CD14-positive monocyte (primary cell): ENCODE data around the gene BCAP31. TPM values are rescaled to one million over a fixed set of nuclear protein-coding genes. Genes with fewer than 3 reads are reported as not detected.

Source experiments
- DNase-seq, 3 donors: peaks; one replicate each; pipeline ENCODE4 v3.0.0-alpha.2; 2011 to 2022
- H2AFZ ChIP-seq: 2 replicates; pipeline ENCODE4 v1.6.0; 2012; ENCODE audit warnings: mild to moderate bottlenecking, low read depth, low read length, inconsistent platforms; ENCODE audit not compliant: insufficient read depth, poor library complexity, severe bottlenecking
- H3K27ac ChIP-seq, 2 donors: 1 replicate in 1 of 2; 2 replicates in 1 of 2; pipeline ENCODE4 v1.5.1; 2012 to 2013; ENCODE audit warnings: low read length in 2 of 2, control low read depth in 1 of 2, inconsistent platforms in 1 of 2, low read depth in 1 of 2, mild to moderate bottlenecking in 1 of 2
- H3K27me3 ChIP-seq, 2 donors: one replicate each; pipeline versions ENCODE4 v1.6.0 to v1.6.1; 2011 to 2013; ENCODE audit warnings: low read length in 2 of 2; ENCODE audit not compliant: control insufficient read depth in 2 of 2, insufficient read depth in 2 of 2
- H3K36me3 ChIP-seq, 2 donors: replicated peaks in 1 of 2; 1 replicate in 1 of 2; 2 replicates in 1 of 2; pipeline versions ENCODE4 v1.5.1 to v1.6.1; 2012 to 2013; ENCODE audit warnings: low read length in 2 of 2, control low read depth in 1 of 2, inconsistent platforms in 1 of 2, mild to moderate bottlenecking in 1 of 2; ENCODE audit not compliant: insufficient read depth in 2 of 2, control insufficient read depth in 1 of 2
- H3K4me1 ChIP-seq, 2 donors: 1 replicate in 1 of 2; 2 replicates in 1 of 2; pipeline versions ENCODE4 v1.5.1 to v1.6.1; 2012 to 2013; ENCODE audit warnings: low read length in 2 of 2, control low read depth in 1 of 2, inconsistent platforms in 1 of 2, mild to moderate bottlenecking in 1 of 2, moderate library complexity in 1 of 2; ENCODE audit not compliant: insufficient read depth in 2 of 2, control insufficient read depth in 1 of 2
- H3K4me2 ChIP-seq: replicated peaks from 2 replicates; pipeline ENCODE3; 2012; ENCODE audit warnings: low read length, moderate library complexity, mild to moderate bottlenecking; ENCODE audit not compliant: poor library complexity, severe bottlenecking; ENCODE audit errors: extremely low read depth
- H3K4me3 ChIP-seq, 3 experiments: fragments of 200-600 bp in 1 of 3; sonication (generic) in 1 of 3; replicated peaks in 1 of 3; 1 replicate in 2 of 3; 2 replicates in 1 of 3; pipeline ENCODE4 v1.5.1; 2011 to 2013; ENCODE audit warnings: low read length in 3 of 3, mild to moderate bottlenecking in 3 of 3, control low read depth in 2 of 3, low read depth in 2 of 3, inconsistent platforms in 1 of 3, moderate library complexity in 1 of 3
- H3K79me2 ChIP-seq: 2 replicates; pipeline ENCODE4 v1.6.0; 2012; ENCODE audit warnings: mild to moderate bottlenecking, control low read depth, inconsistent platforms, low read length, moderate library complexity; ENCODE audit not compliant: insufficient read depth
- H3K9ac ChIP-seq: 2 replicates; pipeline ENCODE4 v1.6.0; 2017; ENCODE audit warnings: low read length, mild to moderate bottlenecking; ENCODE audit not compliant: insufficient read depth, poor library complexity, severe bottlenecking
- H3K9me3 ChIP-seq, 2 donors: replicated peaks in 1 of 2; 1 replicate in 1 of 2; 2 replicates in 1 of 2; pipeline versions ENCODE4 v1.5.1 to v1.6.1; 2012 to 2013; ENCODE audit warnings: low read length in 2 of 2, control low read depth in 1 of 2; ENCODE audit not compliant: control insufficient read depth in 1 of 2, insufficient read depth in 1 of 2
- H4K20me1 ChIP-seq: 2 replicates; pipeline ENCODE4 v1.6.0; 2012; ENCODE audit warnings: mild to moderate bottlenecking, low read length, control low read depth, moderate library complexity; ENCODE audit not compliant: insufficient read depth
- H3K27ac Mint-ChIP-seq, 7 donors: one replicate each; pipeline ENCODE4 v1.8.0; 2020; ENCODE audit warnings: mild to moderate bottlenecking in 7 of 7, mixed read lengths in 7 of 7, moderate library complexity in 6 of 7, inconsistent platforms in 2 of 7
- H3K27me3 Mint-ChIP-seq, 3 donors: one replicate each; pipeline ENCODE4 v1.8.0; 2021 to 2022; ENCODE audit warnings: low read depth in 3 of 3, mild to moderate bottlenecking in 3 of 3, mixed read lengths in 3 of 3, moderate library complexity in 3 of 3, inconsistent platforms in 1 of 3
- H3K36me3 Mint-ChIP-seq, 2 donors: one replicate each; pipeline ENCODE4 v1.8.0; 2020; ENCODE audit warnings: mixed read lengths in 2 of 2, inconsistent platforms in 1 of 2, mild to moderate bottlenecking in 1 of 2
- H3K4me1 Mint-ChIP-seq: one replicate; pipeline ENCODE4 v1.8.0; 2020; ENCODE audit warnings: mild to moderate bottlenecking, mixed read lengths
- H3K4me3 Mint-ChIP-seq, 2 donors: one replicate each; pipeline ENCODE4 v1.8.0; 2020; ENCODE audit warnings: mild to moderate bottlenecking in 2 of 2, mixed read lengths in 2 of 2, moderate library complexity in 1 of 2
- H3K9me3 Mint-ChIP-seq, 7 donors: one replicate each; pipeline ENCODE4 v1.8.0; 2020 to 2022; ENCODE audit warnings: mixed read lengths in 7 of 7, mild to moderate bottlenecking in 6 of 7, moderate library complexity in 6 of 7, inconsistent platforms in 2 of 7
- WGBS: methylation state at CpG from one replicate; pipeline ENCODE4 v1.1.5; 2013; ENCODE audit warnings: missing lambda C conversion rate; ENCODE audit not compliant: insufficient coverage; 5-methylcytosine and 5-hydroxymethylcytosine counted together
- intact Hi-C, 2 donors: fragments of 100-400 bp; cut with micrococcal nuclease; formaldehyde crosslinking; loops; one replicate each; pipeline versions ENCODE4 v1.15.0 to v1.15.1; 2023
- polyA plus RNA-seq, 3 donors: library from polyadenylated mRNA; depleted of rRNA in 1 of 3; unstranded in 2 of 3; stranded (reverse) in 1 of 3; fragments of 300-500 nt in 2 of 3; fragments of >200 nt in 1 of 3; fragmentation: Illumina TruSeq in 2 of 3; gene quantifications; 1 replicate in 2 of 3; 2 replicates in 1 of 3; pipeline ENCODE4 v1.2.3, GENCODE V29; 2012 to 2021
- TF ChIP-seq, protein P1 (sequence below): fragments of 200-600 bp; IDR thresholded peaks from one replicate; pipeline ENCODE4 v1.8.0; 2022; ENCODE audit warnings: antibody characterized with exemption, mild to moderate bottlenecking

The BCAP31 gene
- polyA plus RNA-seq, 3 donors: 139 to 294 (median 288) TPM

- Histone ChIP-seq H3K4me2 (no peak overlapping the region), H3K27ac (no peak overlapping the region), H3K36me3 (no peaks in the 10 kb centered on the region), H3K9ac (no peak overlapping the region), H2AFZ (no peak overlapping the region), H3K9me3 (no peaks in the 10 kb centered on the region), H3K4me3 (no peak overlapping the region), H3K27me3 (no peaks in the 10 kb centered on the region), H4K20me1 (no peaks in the 10 kb centered on the region), H3K79me2 (no peaks in the 10 kb centered on the region), H3K4me1 (no peaks in the 10 kb centered on the region)
- H3K27me3 Mint-ChIP-seq: peaks cover 1 to 5% (median 3%) of the 10 kb centered on the region in 3 donors
- peak in 1 of 3 donors; percentile 0 for DNase-seq
- TF ChIP-seq, protein P1, sequence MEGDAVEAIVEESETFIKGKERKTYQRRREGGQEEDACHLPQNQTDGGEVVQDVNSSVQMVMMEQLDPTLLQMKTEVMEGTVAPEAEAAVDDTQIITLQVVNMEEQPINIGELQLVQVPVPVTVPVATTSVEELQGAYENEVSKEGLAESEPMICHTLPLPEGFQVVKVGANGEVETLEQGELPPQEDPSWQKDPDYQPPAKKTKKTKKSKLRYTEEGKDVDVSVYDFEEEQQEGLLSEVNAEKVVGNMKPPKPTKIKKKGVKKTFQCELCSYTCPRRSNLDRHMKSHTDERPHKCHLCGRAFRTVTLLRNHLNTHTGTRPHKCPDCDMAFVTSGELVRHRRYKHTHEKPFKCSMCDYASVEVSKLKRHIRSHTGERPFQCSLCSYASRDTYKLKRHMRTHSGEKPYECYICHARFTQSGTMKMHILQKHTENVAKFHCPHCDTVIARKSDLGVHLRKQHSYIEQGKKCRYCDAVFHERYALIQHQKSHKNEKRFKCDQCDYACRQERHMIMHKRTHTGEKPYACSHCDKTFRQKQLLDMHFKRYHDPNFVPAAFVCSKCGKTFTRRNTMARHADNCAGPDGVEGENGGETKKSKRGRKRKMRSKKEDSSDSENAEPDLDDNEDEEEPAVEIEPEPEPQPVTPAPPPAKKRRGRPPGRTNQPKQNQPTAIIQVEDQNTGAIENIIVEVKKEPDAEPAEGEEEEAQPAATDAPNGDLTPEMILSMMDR: no peak
- H3K9me3 Mint-ChIP-seq: peaks cover 0 to 10% (median 2%) of the 10 kb centered on the region in 7 donors
- 84% methylated on average over 12 of the region's 21 CpGs for WGBS
- intact Hi-C loops: no loop called here
- H3K36me3 Mint-ChIP-seq: no peaks in the 10 kb centered on the region
- H3K4me1 Mint-ChIP-seq: no peaks in the 10 kb centered on the region
- no peak overlapping the region for H3K27ac Mint-ChIP-seq
- H3K4me3 Mint-ChIP-seq: no peak overlapping the region
These were observed 48.4 kb upstream of the BCAP31 start for GRCh38 chrX:153772316-153773217.

DNA sequence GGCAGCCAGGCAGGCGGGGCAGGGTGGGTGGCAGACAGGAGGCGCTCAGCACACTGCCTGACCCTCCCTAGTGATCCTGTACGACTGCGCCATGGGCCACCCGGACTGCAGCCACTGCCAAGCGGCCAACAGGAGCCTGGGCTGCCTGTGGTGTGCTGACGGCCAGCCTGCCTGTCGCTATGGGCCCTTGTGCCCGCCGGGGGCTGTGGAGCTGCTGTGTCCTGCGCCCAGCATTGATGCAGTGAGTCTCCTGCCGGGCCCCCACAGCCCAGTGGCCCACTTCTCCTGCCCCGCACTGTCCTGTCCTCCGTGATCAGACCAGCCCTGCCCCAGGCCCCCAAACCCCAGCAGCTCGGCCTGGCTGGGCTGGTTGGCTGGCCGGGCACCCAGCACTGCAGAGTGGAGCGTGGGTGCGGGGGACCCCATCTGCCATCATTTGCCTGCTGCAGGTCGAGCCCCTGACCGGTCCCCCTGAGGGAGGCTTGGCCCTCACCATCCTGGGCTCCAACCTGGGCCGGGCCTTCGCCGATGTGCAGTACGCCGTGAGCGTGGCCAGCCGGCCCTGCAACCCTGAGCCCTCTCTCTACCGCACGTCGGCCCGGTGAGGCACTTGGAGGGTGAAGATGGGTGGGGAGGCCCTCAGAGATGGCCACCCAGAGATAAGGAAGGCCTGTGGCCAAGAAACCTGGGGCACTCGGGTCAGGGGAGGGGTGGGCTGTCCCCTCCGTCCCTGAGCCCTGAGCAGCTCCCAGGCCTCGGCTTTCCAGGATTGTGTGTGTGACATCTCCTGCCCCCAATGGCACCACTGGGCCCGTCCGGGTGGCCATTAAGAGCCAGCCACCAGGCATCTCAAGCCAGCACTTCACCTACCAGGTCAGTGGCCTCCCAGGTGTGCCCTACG is 47.5 kb upstream of the BCAP31 start:
- H3K9ac ChIP-seq: no peak overlapping the region
- 83% methylated on average over 16 of the region's 37 CpGs for WGBS
- peak in 1 of 3 donors; percentile 0 for DNase-seq

More for the DNA sequence above, 47.5 kb upstream of the BCAP31 start:
- Mint-ChIP-seq H3K9me3 (peaks cover 0 to 12% (median 2%) of the 10 kb centered on the region in 7 donors), H3K4me3 (no peak overlapping the region), H3K36me3 (no peaks in the 10 kb centered on the region), H3K27ac (no peak overlapping the region), H3K27me3 (peaks cover 1 to 5% (median 3%) of the 10 kb centered on the region in 3 donors), H3K4me1 (peaks cover 2% of the 10 kb centered on the region)
- Histone ChIP-seq H2AFZ (no peak overlapping the region), H3K27ac (no peak overlapping the region), H3K79me2 (no peaks in the 10 kb centered on the region), H3K4me1 (peaks cover 0 to 2% of the 10 kb centered on the region in 2 donors), H4K20me1 (no peaks in the 10 kb centered on the region), H3K36me3 (no peaks in the 10 kb centered on the region), H3K9me3 (no peaks in the 10 kb centered on the region), H3K27me3 (no peaks in the 10 kb centered on the region), H3K4me2 (no peak overlapping the region), H3K4me3 (no peak overlapping the region)
- TF ChIP-seq, protein P1: no peak
- intact Hi-C loops: no loop called here
